ENCODE data around the gene NRG2.

DNA sequence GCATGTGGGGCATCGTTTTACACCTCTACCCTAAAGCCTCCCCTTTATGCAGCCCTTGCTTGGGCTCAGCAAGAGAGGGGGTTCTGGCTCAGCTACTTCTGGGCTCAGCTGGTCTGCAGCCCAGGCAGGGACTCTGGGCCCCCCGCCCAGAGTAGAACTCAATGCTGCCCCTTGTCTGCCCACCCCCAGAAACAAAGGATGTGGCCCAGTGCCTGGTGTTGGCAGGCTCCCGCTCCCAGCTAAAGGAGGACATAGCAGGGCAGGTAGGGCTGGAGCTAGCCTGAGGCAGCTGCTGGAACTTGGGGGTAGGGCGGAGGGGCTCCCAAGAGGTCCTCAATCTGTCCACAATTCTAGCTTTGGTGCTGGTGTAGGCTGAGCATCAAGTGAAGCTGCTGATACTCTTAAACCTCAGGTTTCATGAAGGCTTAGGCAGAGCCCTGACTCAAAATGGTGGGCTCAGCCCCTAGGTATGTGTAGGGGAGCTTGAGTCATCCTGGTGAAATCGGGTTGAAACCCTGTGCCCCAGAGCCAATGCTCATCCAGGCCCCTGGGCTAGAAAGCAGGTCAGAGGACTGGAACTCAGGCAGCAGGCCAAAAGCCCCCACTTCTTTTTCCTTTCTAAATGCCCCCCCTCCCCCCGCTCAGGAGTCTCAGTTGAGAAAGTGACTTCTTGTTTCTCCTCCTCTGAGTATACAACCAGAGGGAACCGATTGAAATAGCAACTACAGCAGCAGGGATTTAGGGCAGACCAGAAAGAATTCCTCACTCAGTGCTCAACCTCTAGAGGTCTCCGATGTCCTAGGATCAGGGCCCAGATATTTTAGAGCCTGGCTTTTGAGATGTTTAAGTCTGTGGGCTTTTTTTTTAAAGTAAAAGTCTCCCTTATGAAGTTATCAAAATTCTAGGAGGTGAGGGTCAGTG lies 236.1 kb downstream of the NRG2 start:
- TF ChIP-seq CREB1 (CRISPR knock-in tag; IDR thresholded peaks at IDR 0.05; ENCODE audit: low read depth) (no peak), EZH2 (IDR thresholded peaks at IDR 0.05; ENCODE audit: low read depth, unreplicated experiment) (no peak), POLR2AphosphoS5 (IDR thresholded peaks at IDR 0.05; ENCODE audit: low read depth) (no peak), EZH2phosphoT487 (IDR thresholded peaks at IDR 0.05; ENCODE audit: unreplicated experiment) (no peak)
- TF ChIP-seq, protein P1, sequence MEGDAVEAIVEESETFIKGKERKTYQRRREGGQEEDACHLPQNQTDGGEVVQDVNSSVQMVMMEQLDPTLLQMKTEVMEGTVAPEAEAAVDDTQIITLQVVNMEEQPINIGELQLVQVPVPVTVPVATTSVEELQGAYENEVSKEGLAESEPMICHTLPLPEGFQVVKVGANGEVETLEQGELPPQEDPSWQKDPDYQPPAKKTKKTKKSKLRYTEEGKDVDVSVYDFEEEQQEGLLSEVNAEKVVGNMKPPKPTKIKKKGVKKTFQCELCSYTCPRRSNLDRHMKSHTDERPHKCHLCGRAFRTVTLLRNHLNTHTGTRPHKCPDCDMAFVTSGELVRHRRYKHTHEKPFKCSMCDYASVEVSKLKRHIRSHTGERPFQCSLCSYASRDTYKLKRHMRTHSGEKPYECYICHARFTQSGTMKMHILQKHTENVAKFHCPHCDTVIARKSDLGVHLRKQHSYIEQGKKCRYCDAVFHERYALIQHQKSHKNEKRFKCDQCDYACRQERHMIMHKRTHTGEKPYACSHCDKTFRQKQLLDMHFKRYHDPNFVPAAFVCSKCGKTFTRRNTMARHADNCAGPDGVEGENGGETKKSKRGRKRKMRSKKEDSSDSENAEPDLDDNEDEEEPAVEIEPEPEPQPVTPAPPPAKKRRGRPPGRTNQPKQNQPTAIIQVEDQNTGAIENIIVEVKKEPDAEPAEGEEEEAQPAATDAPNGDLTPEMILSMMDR (conservative IDR thresholded peaks at IDR 0.05; ENCODE audit: low read depth in 2 of 2) = peak in 1 of 2 experiments; percentile 38; a peak in 2 of 4 replicates
- TF ChIP-seq, protein P2, sequence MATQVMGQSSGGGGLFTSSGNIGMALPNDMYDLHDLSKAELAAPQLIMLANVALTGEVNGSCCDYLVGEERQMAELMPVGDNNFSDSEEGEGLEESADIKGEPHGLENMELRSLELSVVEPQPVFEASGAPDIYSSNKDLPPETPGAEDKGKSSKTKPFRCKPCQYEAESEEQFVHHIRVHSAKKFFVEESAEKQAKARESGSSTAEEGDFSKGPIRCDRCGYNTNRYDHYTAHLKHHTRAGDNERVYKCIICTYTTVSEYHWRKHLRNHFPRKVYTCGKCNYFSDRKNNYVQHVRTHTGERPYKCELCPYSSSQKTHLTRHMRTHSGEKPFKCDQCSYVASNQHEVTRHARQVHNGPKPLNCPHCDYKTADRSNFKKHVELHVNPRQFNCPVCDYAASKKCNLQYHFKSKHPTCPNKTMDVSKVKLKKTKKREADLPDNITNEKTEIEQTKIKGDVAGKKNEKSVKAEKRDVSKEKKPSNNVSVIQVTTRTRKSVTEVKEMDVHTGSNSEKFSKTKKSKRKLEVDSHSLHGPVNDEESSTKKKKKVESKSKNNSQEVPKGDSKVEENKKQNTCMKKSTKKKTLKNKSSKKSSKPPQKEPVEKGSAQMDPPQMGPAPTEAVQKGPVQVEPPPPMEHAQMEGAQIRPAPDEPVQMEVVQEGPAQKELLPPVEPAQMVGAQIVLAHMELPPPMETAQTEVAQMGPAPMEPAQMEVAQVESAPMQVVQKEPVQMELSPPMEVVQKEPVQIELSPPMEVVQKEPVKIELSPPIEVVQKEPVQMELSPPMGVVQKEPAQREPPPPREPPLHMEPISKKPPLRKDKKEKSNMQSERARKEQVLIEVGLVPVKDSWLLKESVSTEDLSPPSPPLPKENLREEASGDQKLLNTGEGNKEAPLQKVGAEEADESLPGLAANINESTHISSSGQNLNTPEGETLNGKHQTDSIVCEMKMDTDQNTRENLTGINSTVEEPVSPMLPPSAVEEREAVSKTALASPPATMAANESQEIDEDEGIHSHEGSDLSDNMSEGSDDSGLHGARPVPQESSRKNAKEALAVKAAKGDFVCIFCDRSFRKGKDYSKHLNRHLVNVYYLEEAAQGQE (IDR thresholded peaks at IDR 0.05; ENCODE audit: unreplicated experiment) = no peak

Data from GM23338 (cell line).